ENCODE measurements around the gene MRNIP. TPM values are rescaled to one million over a fixed set of nuclear protein-coding genes. Genes with fewer than 3 reads are reported as not detected.

Gene MRNIP
- total RNA-seq, 1 experiment from 2014 or later = 36.2 TPM

- peaks cover 0 to 5% of the 10 kb centered on the region in 2 experiments; a peak in 2 of 4 replicates for H3K4me1 ChIP-seq (ENCODE audit: control insufficient read depth in 1 of 2, insufficient read depth in 2 of 2, low read length in 2 of 2)
- BruUV-seq (replicated peaks) = no TSS peak
- H3K79me2 ChIP-seq (ENCODE audit: insufficient read depth, low read length) = peaks cover 68% of the 10 kb centered on the region
- H3K36me3 ChIP-seq (ENCODE audit: control insufficient read depth in 1 of 2, insufficient read depth in 2 of 2, low read length in 2 of 2) = peaks cover 65 to 84% of the 10 kb centered on the region in 2 experiments
- ATAC-seq = no peak
- no peaks in the 10 kb centered on the region for H3K27me3 ChIP-seq (ENCODE audit: insufficient read depth, low read length)
- H3K9me3 ChIP-seq (ENCODE audit: control insufficient read depth in 1 of 2, insufficient read depth in 1 of 2, low read depth in 1 of 2, low read length in 2 of 2) = no peaks in the 10 kb centered on the region
- RAD21 ChIA-PET (ENCODE audit: low non-redundant PET in 1 of 2, low total read pairs in 2 of 2, uncharacterized antibody in 2 of 2, unreplicated experiment in 2 of 2) = no interaction called here
- H3K4me2 ChIP-seq (ENCODE audit: low read length) = no peak overlapping the region
- DNase-seq (ENCODE audit: low read depth, low spot score) = no peak
- POLR2A ChIA-PET = no interaction called here
- no peaks in the 10 kb centered on the region for H3K9me2 ChIP-seq (ENCODE audit: insufficient read depth)
- no peak overlapping the region for H3K27ac ChIP-seq (ENCODE audit: low read depth, low read length)
- CTCF ChIA-PET = no interaction called here
- H3K9ac ChIP-seq (ENCODE audit: low read length) = no peak overlapping the region
- H4K20me1 ChIP-seq (ENCODE audit: insufficient read depth) = no peaks in the 10 kb centered on the region
- no peak overlapping the region for H2AFZ ChIP-seq (ENCODE audit: low read depth, low read length, poor library complexity, severe bottlenecking)
- no peak overlapping the region for H3K4me3 ChIP-seq (replicated peaks in 1 of 2; ENCODE audit: low read depth in 1 of 2, low read length in 2 of 2)
- no peak for TF ChIP-seq CTCF (IDR thresholded peaks at IDR 0.05 in 2 of 3, conservative IDR thresholded peaks at IDR 0.05 in 1 of 3; ENCODE audit: borderline replicate concordance in 1 of 3, insufficient read depth in 1 of 3, low read depth in 2 of 3, low read length in 2 of 3)
- no peak for TF ChIP-seq RAD21 (IDR thresholded peaks at IDR 0.05; ENCODE audit: low read depth)
- TF ChIP-seq JUND (IDR thresholded peaks at IDR 0.05) = no peak
- no peak for TF ChIP-seq ATF3 (IDR thresholded peaks at IDR 0.05)
- no peak for TF ChIP-seq ZNF274 (IDR thresholded peaks at IDR 0.05; ENCODE audit: low read depth, low read length)
- TF ChIP-seq ELF1 (IDR thresholded peaks at IDR 0.05; ENCODE audit: borderline replicate concordance, low read depth) = no peak
- TF ChIP-seq MAX (IDR thresholded peaks at IDR 0.05) = no peak
- no peak for TF ChIP-seq SIN3A (IDR thresholded peaks at IDR 0.05; ENCODE audit: low read depth)
- no peak for TF ChIP-seq ZFX (IDR thresholded peaks at IDR 0.05)
- no peak for TF ChIP-seq POLR2AphosphoS5 (IDR thresholded peaks at IDR 0.05; ENCODE audit: low read depth, low read length)
- no peak for TF ChIP-seq FOSL1 (IDR thresholded peaks at IDR 0.05; ENCODE audit: low read depth)
- intact Hi-C loops (cut with micrococcal nuclease) = no loop called here
Measured at GRCh38 chr5:179828756-179829421, 29.7 kb downstream of the MRNIP start.
